HG02678 (cell line): ENCODE results near the gene NFYC.

Experiments used
- ATAC-seq: cut with Tn5 transposase; IDR thresholded peaks from one replicate; pipeline ENCODE4 v1.9.1; 2021; ENCODE audit warnings: mild to moderate bottlenecking, moderate library complexity; ENCODE audit not compliant: unreplicated experiment

Gene NFYC

GRCh38 chr1:40818264-40818961 is 126.9 kb downstream of the NFYC start:
- peak; percentile 87 for ATAC-seq

- no peak for ATAC-seq
These were observed 127.6 kb downstream of the NFYC start for GRCh38 chr1:40819101-40819500.

GRCh38 chr1:40820251-40820797 is 128.8 kb downstream of the NFYC start:
- no peak for ATAC-seq
